ENCODE measurements around the gene CCDC149.

CCDC149 gene

GRCh38 chr4:24876431-24876830 lies 36.4 kb downstream of the CCDC149 start:
- TF ChIP-seq FOXP2 (optimal IDR thresholded peaks at IDR 0.05; ENCODE audit: borderline replicate concordance, extremely low read depth, extremely low read length, insufficient read depth) (no peak), SIN3A (IDR thresholded peaks at IDR 0.05; ENCODE audit: borderline replicate concordance, insufficient read depth, low read length) (no peak), REST (IDR thresholded peaks at IDR 0.05; ENCODE audit: insufficient read depth in 1 of 2, low read depth in 2 of 2, low read length in 2 of 2) (no peak), TAF1 (IDR thresholded peaks at IDR 0.05; ENCODE audit: borderline replicate concordance, insufficient read depth, low read length) (no peak), POLR2AphosphoS5 (IDR thresholded peaks at IDR 0.05; ENCODE audit: low read depth, low read length) (no peak)

- TF ChIP-seq FOXP2 (optimal IDR thresholded peaks at IDR 0.05; ENCODE audit: borderline replicate concordance, extremely low read depth, extremely low read length, insufficient read depth) (no peak), SIN3A (IDR thresholded peaks at IDR 0.05; ENCODE audit: borderline replicate concordance, insufficient read depth, low read length) (no peak), TAF1 (IDR thresholded peaks at IDR 0.05; ENCODE audit: borderline replicate concordance, insufficient read depth, low read length) (no peak), POLR2AphosphoS5 (IDR thresholded peaks at IDR 0.05; ENCODE audit: low read depth, low read length) (no peak)
These were observed 40.1 kb downstream of the CCDC149 start for GRCh38 chr4:24872720-24873119.

- TF ChIP-seq FOXP2 (optimal IDR thresholded peaks at IDR 0.05; ENCODE audit: borderline replicate concordance, extremely low read depth, extremely low read length, insufficient read depth) (no peak), TAF1 (IDR thresholded peaks at IDR 0.05; ENCODE audit: borderline replicate concordance, insufficient read depth, low read length) (no peak), POLR2AphosphoS5 (IDR thresholded peaks at IDR 0.05; ENCODE audit: low read depth, low read length) (no peak), SIN3A (IDR thresholded peaks at IDR 0.05; ENCODE audit: borderline replicate concordance, insufficient read depth, low read length) (no peak), REST (IDR thresholded peaks at IDR 0.05; ENCODE audit: insufficient read depth in 1 of 2, low read depth in 2 of 2, low read length in 2 of 2) (no peak)
These were observed 41.6 kb downstream of the CCDC149 start for GRCh38 chr4:24871210-24871609.

- no peak for TF ChIP-seq POLR2AphosphoS5 (IDR thresholded peaks at IDR 0.05; ENCODE audit: low read depth, low read length)
- no peak for TF ChIP-seq SIN3A (IDR thresholded peaks at IDR 0.05; ENCODE audit: borderline replicate concordance, insufficient read depth, low read length)
- no peak for TF ChIP-seq FOXP2 (optimal IDR thresholded peaks at IDR 0.05; ENCODE audit: borderline replicate concordance, extremely low read depth, extremely low read length, insufficient read depth)
- no peak for TF ChIP-seq TAF1 (IDR thresholded peaks at IDR 0.05; ENCODE audit: borderline replicate concordance, insufficient read depth, low read length)
- no peak for TF ChIP-seq REST (IDR thresholded peaks at IDR 0.05; ENCODE audit: insufficient read depth in 1 of 2, low read depth in 2 of 2, low read length in 2 of 2)
These were observed 45.0 kb downstream of the CCDC149 start for GRCh38 chr4:24867766-24868296.

GRCh38 chr4:24867251-24867650 lies 45.6 kb downstream of the CCDC149 start:
- TF ChIP-seq REST (IDR thresholded peaks at IDR 0.05; ENCODE audit: insufficient read depth in 1 of 2, low read depth in 2 of 2, low read length in 2 of 2), result no peak
- TF ChIP-seq POLR2AphosphoS5 (IDR thresholded peaks at IDR 0.05; ENCODE audit: low read depth, low read length), result no peak
- TF ChIP-seq TAF1 (IDR thresholded peaks at IDR 0.05; ENCODE audit: borderline replicate concordance, insufficient read depth, low read length), result no peak
- no peak for TF ChIP-seq FOXP2 (optimal IDR thresholded peaks at IDR 0.05; ENCODE audit: borderline replicate concordance, extremely low read depth, extremely low read length, insufficient read depth)
- no peak for TF ChIP-seq SIN3A (IDR thresholded peaks at IDR 0.05; ENCODE audit: borderline replicate concordance, insufficient read depth, low read length)
